Caki2 (cell line): ENCODE data around the gene BRCA2. TPM values are rescaled to one million over a fixed set of nuclear protein-coding genes. Genes with fewer than 3 reads are reported as not detected.
"Not testable (repeated sequence)": the region's sequence is repeated elsewhere in the genome, so short reads cannot be mapped to it uniquely, and the experiment has no call there.

Source experiments
- DNase-seq: peaks from one replicate; pipeline ENCODE4 v3.0.0-alpha.2; 2015; ENCODE audit warnings: low read depth
- in situ Hi-C: cut with HindIII; loops from 2 replicates; pipeline ENCODE4 v1.10.0; 2016; ENCODE audit warnings: low sequenced_read_pairs, low pct_unique_long_range_greater_than_20kb, mixed read lengths
- total RNA-seq: library from RNA; depleted of rRNA; stranded (reverse); fragments of >200 nt; shearing (Covaris generic); gene quantifications from 2 replicates; pipeline ENCODE4 v1.2.3, GENCODE V29; 2014; ENCODE audit warnings: low replicate concordance

Gene BRCA2
- total RNA-seq, 1 experiment from 2014 or later: 4.4 TPM

GRCh38 chr13:32309312-32310133 lies 5.8 kb upstream of the BRCA2 start:
- in situ Hi-C loops: no loop called here
- DNase-seq: peak; percentile 2

- peak; percentile 25 for DNase-seq
- in situ Hi-C loops: no loop called here
These were observed 5.1 kb upstream of the BRCA2 start for GRCh38 chr13:32310134-32310706.

GRCh38 chr13:32311188-32311897 lies 4.0 kb upstream of the BRCA2 start:
- DNase-seq: no peak
- in situ Hi-C loops: no loop called here

- no peak for DNase-seq
- in situ Hi-C loops: no loop called here
These were observed 754 bp upstream of the BRCA2 start for GRCh38 chr13:32314271-32315237.

- in situ Hi-C loops: no loop called here
- DNase-seq: no peak
These were observed 676 bp downstream of the BRCA2 start for GRCh38 chr13:32316028-32316339.

GRCh38 chr13:32316501-32316900 lies 1.2 kb downstream of the BRCA2 start:
- in situ Hi-C loops: no loop called here
- no peak for DNase-seq

GRCh38 chr13:32317716-32318465 lies 2.6 kb downstream of the BRCA2 start:
- in situ Hi-C loops: no loop called here
- no peak for DNase-seq

- in situ Hi-C loops: no loop called here
These were observed 5.2 kb downstream of the BRCA2 start for GRCh38 chr13:32320528-32320927.

GRCh38 chr13:32323912-32324311 lies 8.6 kb downstream of the BRCA2 start:
- no peak for DNase-seq
- in situ Hi-C loops: no loop called here

More at GRCh38 chr13:32320528-32320927, 5.2 kb downstream of the BRCA2 start:
- DNase-seq: no peak

- DNase-seq: no peak
- in situ Hi-C loops: no loop called here
These were observed 15.1 kb downstream of the BRCA2 start for GRCh38 chr13:32330441-32330840.

- in situ Hi-C loops: no loop called here
- no peak for DNase-seq
These were observed 19.4 kb downstream of the BRCA2 start for GRCh38 chr13:32334671-32335070.

- in situ Hi-C loops: no loop called here
- DNase-seq: no peak
These were observed 25.6 kb downstream of the BRCA2 start for GRCh38 chr13:32340914-32341313.

- in situ Hi-C loops: no loop called here
- DNase-seq: no peak
These were observed 32.3 kb downstream of the BRCA2 start for GRCh38 chr13:32347651-32348050.

GRCh38 chr13:32350839-32351441 lies 35.6 kb downstream of the BRCA2 start:
- DNase-seq, in situ Hi-C loops: not testable (repeated sequence)

GRCh38 chr13:32354040-32354439 lies 38.7 kb downstream of the BRCA2 start:
- no peak for DNase-seq
- in situ Hi-C loops: no loop called here

GRCh38 chr13:32355935-32356334 lies 40.6 kb downstream of the BRCA2 start:
- DNase-seq, in situ Hi-C loops: not testable (repeated sequence)

GRCh38 chr13:32362574-32362973 lies 47.3 kb downstream of the BRCA2 start:
- in situ Hi-C loops: no loop called here
- DNase-seq: no peak
